ENCODE data around the gene BICC1. TPM values are rescaled to one million over a fixed set of nuclear protein-coding genes. Genes with fewer than 3 reads are reported as not detected.

BICC1 gene
- total RNA-seq, 4 donors from 2014 or later, result 0.60 to 5.1 (median 2.2) TPM

DNA sequence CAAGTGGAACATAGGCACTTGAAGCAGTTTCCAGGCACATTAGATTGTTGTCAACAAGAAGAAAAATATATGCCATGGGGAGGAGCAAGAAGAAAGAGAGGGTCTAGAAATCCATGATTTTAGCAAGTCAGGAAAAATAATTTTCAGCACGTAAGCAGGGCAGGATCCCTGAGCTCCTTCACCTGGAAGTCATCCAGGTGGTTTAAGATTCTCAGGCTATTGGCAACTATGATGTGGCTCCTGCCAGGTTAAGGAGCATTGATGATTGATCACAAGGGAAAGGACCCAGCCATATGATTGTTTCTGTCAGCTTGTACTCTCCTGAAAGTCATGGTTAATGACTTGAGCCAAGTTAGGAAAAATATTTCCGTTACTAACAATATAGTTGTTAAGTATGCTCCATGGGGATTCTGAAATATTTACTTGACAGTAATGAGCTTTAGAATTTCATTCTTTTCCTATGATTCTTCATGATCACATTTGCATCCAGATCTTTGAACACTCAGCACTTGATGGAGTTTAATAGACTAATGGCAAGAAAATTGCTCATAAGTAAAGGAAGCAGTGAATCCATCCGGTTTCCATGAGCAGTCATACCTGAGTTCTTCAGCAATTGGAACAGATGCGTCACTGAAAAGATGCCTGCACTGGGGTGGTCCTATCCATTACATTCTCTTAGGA is 209.1 kb downstream of the BICC1 start:
- no peak for DNase-seq
- WGBS, 2 donors (ENCODE audit: low coverage in 1 of 2), result 90 to 91% methylated on average over 2 to 4 of the region's 4 CpGs

DNA sequence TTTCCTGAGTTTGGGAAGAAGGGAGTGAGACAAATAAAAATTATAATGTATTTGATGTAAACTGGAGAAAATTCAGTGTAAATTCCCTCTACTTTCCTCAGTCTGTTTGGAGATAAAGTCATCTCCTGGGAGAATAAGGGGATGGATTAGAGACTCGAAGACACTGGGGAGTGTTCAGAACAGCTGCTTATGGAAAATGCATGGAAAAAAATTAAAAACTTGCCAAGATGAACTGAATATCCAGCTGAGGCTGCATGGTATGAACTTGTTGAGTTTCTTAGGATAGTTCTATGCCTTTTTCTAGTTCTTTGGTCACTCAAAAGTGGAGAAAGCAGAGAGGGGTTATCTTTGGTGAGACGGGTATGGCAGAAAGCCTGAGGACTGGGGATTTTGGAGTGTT is 210.5 kb downstream of the BICC1 start:
- no peak overlapping the region for H3K27ac ChIP-seq
- H3K27me3 ChIP-seq, result no peaks in the 10 kb centered on the region
- no peaks in the 10 kb centered on the region for H3K36me3 ChIP-seq
- no peak for TF ChIP-seq POLR2A (IDR thresholded peaks at IDR 0.05)
- TF ChIP-seq EP300 (IDR thresholded peaks at IDR 0.05; ENCODE audit: low read depth), result no peak
- TF ChIP-seq POLR2AphosphoS5 (IDR thresholded peaks at IDR 0.05), result no peak
- TF ChIP-seq, protein P1, sequence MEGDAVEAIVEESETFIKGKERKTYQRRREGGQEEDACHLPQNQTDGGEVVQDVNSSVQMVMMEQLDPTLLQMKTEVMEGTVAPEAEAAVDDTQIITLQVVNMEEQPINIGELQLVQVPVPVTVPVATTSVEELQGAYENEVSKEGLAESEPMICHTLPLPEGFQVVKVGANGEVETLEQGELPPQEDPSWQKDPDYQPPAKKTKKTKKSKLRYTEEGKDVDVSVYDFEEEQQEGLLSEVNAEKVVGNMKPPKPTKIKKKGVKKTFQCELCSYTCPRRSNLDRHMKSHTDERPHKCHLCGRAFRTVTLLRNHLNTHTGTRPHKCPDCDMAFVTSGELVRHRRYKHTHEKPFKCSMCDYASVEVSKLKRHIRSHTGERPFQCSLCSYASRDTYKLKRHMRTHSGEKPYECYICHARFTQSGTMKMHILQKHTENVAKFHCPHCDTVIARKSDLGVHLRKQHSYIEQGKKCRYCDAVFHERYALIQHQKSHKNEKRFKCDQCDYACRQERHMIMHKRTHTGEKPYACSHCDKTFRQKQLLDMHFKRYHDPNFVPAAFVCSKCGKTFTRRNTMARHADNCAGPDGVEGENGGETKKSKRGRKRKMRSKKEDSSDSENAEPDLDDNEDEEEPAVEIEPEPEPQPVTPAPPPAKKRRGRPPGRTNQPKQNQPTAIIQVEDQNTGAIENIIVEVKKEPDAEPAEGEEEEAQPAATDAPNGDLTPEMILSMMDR (IDR thresholded peaks at IDR 0.05), result no peak
- in situ Hi-C loops (cut with MboI; ENCODE audit: low pct_ligation_motif_present in 1 of 4, low pct_unique_long_range_greater_than_20kb in 1 of 4, low sequenced_read_pairs in 3 of 4) (no loop called here), intact Hi-C loops (cut with DNase I; ENCODE audit: low total_unique reads) (no loop called here)
- 77 to 83% methylated on average over 2 of the region's 2 CpGs for WGBS, 2 donors (ENCODE audit: low coverage in 1 of 2)
- H3K4me3 ChIP-seq, result no peak overlapping the region
- no peaks in the 10 kb centered on the region for H3K4me1 ChIP-seq
- H3K9me3 ChIP-seq, result no peaks in the 10 kb centered on the region
- DNase-seq, result no peak

More for the DNA sequence above, 209.1 kb downstream of the BICC1 start:
- TF ChIP-seq EP300 (IDR thresholded peaks at IDR 0.05; ENCODE audit: low read depth), result no peak
- TF ChIP-seq, protein P1 (IDR thresholded peaks at IDR 0.05), result no peak
- no peak for TF ChIP-seq POLR2AphosphoS5 (IDR thresholded peaks at IDR 0.05)
- no peak for TF ChIP-seq POLR2A (IDR thresholded peaks at IDR 0.05)
- in situ Hi-C loops (cut with MboI; ENCODE audit: low pct_ligation_motif_present in 1 of 4, low pct_unique_long_range_greater_than_20kb in 1 of 4, low sequenced_read_pairs in 3 of 4) (no loop called here), intact Hi-C loops (cut with DNase I; ENCODE audit: low total_unique reads) (no loop called here)
- no peak overlapping the region for H3K27ac ChIP-seq
- no peaks in the 10 kb centered on the region for H3K9me3 ChIP-seq
- H3K36me3 ChIP-seq, result no peaks in the 10 kb centered on the region
- no peaks in the 10 kb centered on the region for H3K27me3 ChIP-seq
- H3K4me3 ChIP-seq, result no peak overlapping the region
- no peaks in the 10 kb centered on the region for H3K4me1 ChIP-seq

DNA sequence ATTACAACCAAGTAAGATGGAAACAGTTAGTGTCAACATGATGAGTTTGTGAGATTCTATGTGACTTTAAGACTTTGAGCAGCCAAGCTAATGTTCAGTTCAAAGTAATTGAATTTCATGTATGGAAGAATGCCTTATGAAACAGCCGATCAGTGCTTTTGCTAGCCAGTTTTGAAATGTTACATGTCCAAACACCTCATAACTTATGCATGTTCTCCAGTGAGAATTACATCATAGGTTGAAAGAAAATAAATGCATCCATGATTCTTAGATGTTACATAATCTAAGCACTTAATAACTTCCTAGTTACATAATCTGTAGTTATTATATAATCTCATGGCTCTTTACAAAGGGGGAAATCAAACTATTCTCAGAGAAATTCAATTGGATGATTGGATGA is 211.3 kb downstream of the BICC1 start:
- Histone ChIP-seq H3K9me3 (no peaks in the 10 kb centered on the region), H3K4me3 (no peak overlapping the region), H3K36me3 (no peaks in the 10 kb centered on the region), H3K27me3 (no peaks in the 10 kb centered on the region), H3K27ac (no peak overlapping the region), H3K4me1 (no peaks in the 10 kb centered on the region)
- intact Hi-C loops (cut with DNase I; ENCODE audit: low total_unique reads) (no loop called here), in situ Hi-C loops (cut with MboI; ENCODE audit: low pct_ligation_motif_present in 1 of 4, low pct_unique_long_range_greater_than_20kb in 1 of 4, low sequenced_read_pairs in 3 of 4) (no loop called here)
- 75 to 80% methylated on average over 1 of the region's 1 CpG for WGBS, 2 donors (ENCODE audit: low coverage in 1 of 2)
- DNase-seq, result no peak
- TF ChIP-seq POLR2A (IDR thresholded peaks at IDR 0.05), result no peak
- no peak for TF ChIP-seq POLR2AphosphoS5 (IDR thresholded peaks at IDR 0.05)
- TF ChIP-seq, protein P1 (IDR thresholded peaks at IDR 0.05), result no peak
- no peak for TF ChIP-seq EP300 (IDR thresholded peaks at IDR 0.05; ENCODE audit: low read depth)

DNA sequence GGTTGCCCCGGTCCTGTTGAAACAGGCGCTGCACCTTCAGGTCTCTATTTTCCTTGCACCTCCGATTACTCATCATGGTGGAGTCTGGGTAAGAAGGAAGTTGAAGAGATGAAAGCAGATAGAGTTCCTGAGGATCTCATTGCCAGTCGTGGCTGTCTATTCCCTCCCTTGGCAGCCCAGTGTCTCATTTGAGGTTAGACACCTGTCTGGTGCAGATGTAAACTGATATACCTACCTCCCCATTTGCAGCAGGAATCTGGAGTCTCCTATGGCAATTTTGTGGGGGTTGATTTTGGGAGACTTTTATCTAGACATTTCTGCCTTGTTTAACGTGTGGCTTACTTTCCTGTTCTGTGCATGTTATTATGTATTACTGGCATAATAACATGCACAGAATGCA is 212.1 kb downstream of the BICC1 start:
- in situ Hi-C loops (cut with MboI; ENCODE audit: low pct_ligation_motif_present in 1 of 4, low pct_unique_long_range_greater_than_20kb in 1 of 4, low sequenced_read_pairs in 3 of 4), result no loop called here
- Histone ChIP-seq H3K9me3 (no peaks in the 10 kb centered on the region), H3K4me1 (no peaks in the 10 kb centered on the region), H3K4me3 (no peak overlapping the region), H3K27me3 (no peaks in the 10 kb centered on the region), H3K27ac (no peak overlapping the region), H3K36me3 (no peaks in the 10 kb centered on the region)
- intact Hi-C loops (cut with DNase I; ENCODE audit: low total_unique reads), result no loop called here
- no peak for TF ChIP-seq POLR2AphosphoS5 (IDR thresholded peaks at IDR 0.05)
- TF ChIP-seq EP300 (IDR thresholded peaks at IDR 0.05; ENCODE audit: low read depth), result no peak
- TF ChIP-seq POLR2A (IDR thresholded peaks at IDR 0.05), result no peak
- no peak for DNase-seq
- WGBS, 2 donors (ENCODE audit: low coverage in 1 of 2), result 83 to 91% methylated on average over 5 of the region's 5 CpGs

DNA sequence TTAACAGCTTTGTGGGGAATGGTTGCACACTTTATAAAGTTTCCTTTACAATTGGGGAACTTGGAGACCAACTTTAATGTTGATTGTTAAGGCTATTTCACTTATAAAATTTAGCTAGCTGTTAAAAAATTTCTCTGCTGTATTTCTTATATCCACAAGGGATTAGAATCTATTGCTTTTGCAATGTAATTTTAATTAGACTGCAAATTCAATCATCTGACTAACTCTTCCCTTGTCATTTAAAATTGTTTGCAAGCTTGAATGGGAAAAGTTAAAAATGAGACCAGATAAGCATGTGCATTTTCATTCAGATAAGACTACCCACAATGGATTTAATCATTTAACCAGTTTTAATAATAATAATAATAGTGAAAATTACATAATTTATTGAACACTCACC is 213.2 kb downstream of the BICC1 start:
- Histone ChIP-seq H3K4me3 (no peak overlapping the region), H3K4me1 (no peaks in the 10 kb centered on the region), H3K27me3 (no peaks in the 10 kb centered on the region), H3K36me3 (no peaks in the 10 kb centered on the region), H3K9me3 (peaks cover 0 to 5% of the 10 kb centered on the region in 2 donors), H3K27ac (no peak overlapping the region)
- TF ChIP-seq, protein P1 (IDR thresholded peaks at IDR 0.05), result no peak
- TF ChIP-seq POLR2AphosphoS5 (IDR thresholded peaks at IDR 0.05), result no peak
- TF ChIP-seq POLR2A (IDR thresholded peaks at IDR 0.05), result no peak
- no peak for TF ChIP-seq EP300 (IDR thresholded peaks at IDR 0.05; ENCODE audit: low read depth)
- DNase-seq, result no peak
- intact Hi-C loops (cut with DNase I; ENCODE audit: low total_unique reads) (no loop called here), in situ Hi-C loops (cut with MboI; ENCODE audit: low pct_ligation_motif_present in 1 of 4, low pct_unique_long_range_greater_than_20kb in 1 of 4, low sequenced_read_pairs in 3 of 4) (no loop called here)
